ENCODE results near the gene NPC2.

The NPC2 gene

DNA sequence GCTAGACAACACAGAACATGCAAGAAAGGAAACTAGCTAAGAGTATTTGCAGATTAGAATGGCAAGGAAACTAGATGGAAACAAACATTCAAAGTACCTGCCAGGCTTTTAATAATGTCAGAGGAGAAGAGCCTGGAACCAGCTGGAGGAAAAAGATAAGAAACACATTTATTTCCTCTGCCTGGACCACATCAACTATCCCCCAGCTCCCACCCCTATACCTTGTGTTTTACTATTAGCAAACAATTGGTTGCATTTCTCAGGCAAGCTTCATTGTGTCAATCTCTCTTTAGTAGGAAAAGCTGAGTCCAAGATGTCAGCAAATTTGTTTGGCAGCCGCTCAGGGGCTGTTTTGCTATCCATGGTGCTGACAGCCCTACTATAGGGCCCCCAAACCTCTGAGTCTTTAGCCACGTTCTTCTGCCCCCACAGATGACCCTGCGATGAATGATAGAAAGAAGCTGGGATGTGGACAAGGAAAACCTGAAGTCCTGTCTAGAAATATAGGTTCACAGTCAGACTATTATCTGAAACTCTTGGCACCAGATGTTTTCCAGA, 55.5 kb downstream of the NPC2 start:
- ChIA-PET POLR2A (no interaction called here), CTCF (no interaction called here)
- no peak overlapping the region for H3K4me3 ChIP-seq (ENCODE audit: low read depth, low read length)
- DNase-seq (ENCODE audit: low read depth, low spot score) = no peak
- TF ChIP-seq, protein P1, sequence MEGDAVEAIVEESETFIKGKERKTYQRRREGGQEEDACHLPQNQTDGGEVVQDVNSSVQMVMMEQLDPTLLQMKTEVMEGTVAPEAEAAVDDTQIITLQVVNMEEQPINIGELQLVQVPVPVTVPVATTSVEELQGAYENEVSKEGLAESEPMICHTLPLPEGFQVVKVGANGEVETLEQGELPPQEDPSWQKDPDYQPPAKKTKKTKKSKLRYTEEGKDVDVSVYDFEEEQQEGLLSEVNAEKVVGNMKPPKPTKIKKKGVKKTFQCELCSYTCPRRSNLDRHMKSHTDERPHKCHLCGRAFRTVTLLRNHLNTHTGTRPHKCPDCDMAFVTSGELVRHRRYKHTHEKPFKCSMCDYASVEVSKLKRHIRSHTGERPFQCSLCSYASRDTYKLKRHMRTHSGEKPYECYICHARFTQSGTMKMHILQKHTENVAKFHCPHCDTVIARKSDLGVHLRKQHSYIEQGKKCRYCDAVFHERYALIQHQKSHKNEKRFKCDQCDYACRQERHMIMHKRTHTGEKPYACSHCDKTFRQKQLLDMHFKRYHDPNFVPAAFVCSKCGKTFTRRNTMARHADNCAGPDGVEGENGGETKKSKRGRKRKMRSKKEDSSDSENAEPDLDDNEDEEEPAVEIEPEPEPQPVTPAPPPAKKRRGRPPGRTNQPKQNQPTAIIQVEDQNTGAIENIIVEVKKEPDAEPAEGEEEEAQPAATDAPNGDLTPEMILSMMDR (IDR thresholded peaks at IDR 0.05; ENCODE audit: insufficient read depth, low read length, missing control alignments) = no peak

DNA sequence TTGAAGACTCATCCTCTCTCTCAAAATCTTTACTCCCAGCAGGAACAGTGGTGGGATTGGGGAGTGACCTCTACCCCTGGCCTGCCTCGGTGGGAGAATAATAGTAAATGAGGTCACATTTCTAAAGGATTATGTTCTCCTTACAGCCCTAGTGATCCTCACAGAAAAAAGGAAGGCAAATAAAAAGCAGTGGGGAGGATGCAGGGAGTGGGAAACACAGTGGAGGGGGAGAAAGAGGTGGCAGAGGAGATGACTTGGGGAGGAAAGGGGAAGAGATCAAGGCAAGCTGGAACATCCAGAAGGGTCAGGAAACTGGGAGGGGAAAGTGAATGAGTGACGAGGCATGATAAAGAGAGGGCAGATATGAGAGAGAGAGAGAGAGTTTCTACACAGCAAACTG, 58.8 kb downstream of the NPC2 start:
- POLR2A ChIA-PET = no interaction called here
- no peak overlapping the region for H3K4me3 ChIP-seq (ENCODE audit: low read depth, low read length)
- CTCF ChIA-PET = interaction anchor here (0.8 to 2.1 kb wide), 2 partner anchors 25 to 110 kb away, joined by 3 to 5 read pairs; no protein-coding TSS in a partner anchor
- TF ChIP-seq, protein P1 (IDR thresholded peaks at IDR 0.05; ENCODE audit: insufficient read depth, low read length, missing control alignments) = no peak
- no peak for DNase-seq (ENCODE audit: low read depth, low spot score)

DNA sequence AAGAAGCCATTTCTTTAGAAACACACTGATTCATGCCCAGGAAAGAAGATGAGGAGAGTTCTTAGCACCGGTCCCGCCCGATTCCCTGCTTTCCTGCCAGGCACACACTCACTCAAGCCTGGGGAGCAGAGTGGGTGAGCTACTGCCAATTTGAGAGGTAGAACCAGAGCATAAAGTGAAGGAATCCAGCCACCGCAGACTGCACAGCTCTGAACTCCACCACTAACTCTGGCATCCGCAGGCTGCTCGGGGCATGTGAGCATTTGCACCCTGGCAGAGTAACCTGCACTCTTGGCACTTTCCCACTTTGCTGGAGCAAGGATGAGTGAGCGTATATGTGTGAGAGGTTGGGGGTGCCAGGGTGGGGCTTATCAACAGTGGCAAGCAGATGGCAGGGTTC, 63.1 kb downstream of the NPC2 start:
- no peak for DNase-seq (ENCODE audit: low read depth, low spot score)
- TF ChIP-seq, protein P1 (IDR thresholded peaks at IDR 0.05; ENCODE audit: insufficient read depth, low read length, missing control alignments) = no peak
- CTCF ChIA-PET = no interaction called here
- no peak overlapping the region for H3K4me3 ChIP-seq (ENCODE audit: low read depth, low read length)
- POLR2A ChIA-PET = no interaction called here

Measured in AG04449 (cell line).